Liver (tissue), 9 donors: ENCODE results near the gene CDH4. TPM values are rescaled to one million over a fixed set of nuclear protein-coding genes. Genes with fewer than 3 reads are reported as not detected.

ENCODE experiments used
- DNase-seq: peaks from one replicate; pipeline ENCODE4 v3.0.0-alpha.2; 2017; ENCODE audit warnings: low spot score
- H3K27ac ChIP-seq, 2 donors: one replicate each; pipeline ENCODE4 v1.7.0; 2013; ENCODE audit warnings: inconsistent platforms in 2 of 2, low read length in 2 of 2, control low read depth in 1 of 2, low read depth in 1 of 2, mild to moderate bottlenecking in 1 of 2
- H3K27me3 ChIP-seq, 4 donors: one replicate each; pipeline versions ENCODE4 v1.6.1 to v1.7.0; 2013; ENCODE audit warnings: low read length in 3 of 4, inconsistent platforms in 1 of 4, mild to moderate bottlenecking in 1 of 4, moderate library complexity in 1 of 4; ENCODE audit not compliant: control insufficient read depth in 4 of 4, insufficient read depth in 4 of 4
- H3K36me3 ChIP-seq, 4 donors: one replicate each; pipeline versions ENCODE4 v1.6.1 to v1.7.0; 2013; ENCODE audit warnings: low read length in 3 of 4, mild to moderate bottlenecking in 3 of 4, low read depth in 1 of 4, moderate library complexity in 1 of 4; ENCODE audit not compliant: control insufficient read depth in 4 of 4, insufficient read depth in 3 of 4
- H3K4me1 ChIP-seq, 4 donors: one replicate each; pipeline versions ENCODE4 v1.6.1 to v1.7.0; 2013; ENCODE audit warnings: low read length in 3 of 4, mild to moderate bottlenecking in 3 of 4, moderate library complexity in 1 of 4; ENCODE audit not compliant: control insufficient read depth in 4 of 4, insufficient read depth in 4 of 4
- H3K4me3 ChIP-seq, 3 donors: one replicate each; pipeline versions ENCODE4 v1.6.1 to v1.7.0; 2013; ENCODE audit warnings: low read length in 3 of 3, control low read depth in 1 of 3, low read depth in 1 of 3, mild to moderate bottlenecking in 1 of 3
- H3K9ac ChIP-seq, 2 donors: one replicate each; pipeline ENCODE4 v1.7.0; 2013; ENCODE audit warnings: low read length in 2 of 2, mild to moderate bottlenecking in 2 of 2, moderate library complexity in 2 of 2, control low read depth in 1 of 2, low read depth in 1 of 2
- H3K9me3 ChIP-seq, 4 donors: one replicate each; pipeline versions ENCODE4 v1.6.1 to v1.7.0; 2013; ENCODE audit warnings: low read length in 3 of 4; ENCODE audit not compliant: control insufficient read depth in 4 of 4
- ATF3 ChIP-seq: IDR thresholded peaks from 2 replicates; pipeline ENCODE4 v1.6.1; 2016; ENCODE audit warnings: antibody characterized with exemption
- CTCF ChIP-seq: fragments of 150-350 bp; IDR thresholded peaks from 2 replicates; pipeline ENCODE4 v1.5.1; 2017; ENCODE audit warnings: improper control_type of control experiment, low read depth, low read length; ENCODE audit not compliant: missing input control
- EGR1 ChIP-seq, 2 donors: IDR thresholded peaks; 2 replicates each; pipeline ENCODE4 v1.6.1; 2016 to 2018; ENCODE audit warnings: antibody characterized with exemption in 2 of 2, low read depth in 2 of 2
- FOXA1 ChIP-seq: IDR thresholded peaks from 2 replicates; pipeline ENCODE4 v1.6.1; 2016; ENCODE audit warnings: antibody characterized with exemption
- FOXA2 ChIP-seq: IDR thresholded peaks from 2 replicates; pipeline ENCODE4 v1.6.1; 2016; ENCODE audit warnings: antibody characterized with exemption
- GABPA ChIP-seq, 2 donors: IDR thresholded peaks in 1 of 2; conservative IDR thresholded peaks in 1 of 2; 2 replicates each; pipeline ENCODE4 v1.6.1; 2016; ENCODE audit warnings: antibody characterized with exemption in 2 of 2, mild to moderate bottlenecking in 1 of 2, moderate library complexity in 1 of 2
- HNF4A ChIP-seq, 2 donors: conservative IDR thresholded peaks; 2 replicates each; pipeline ENCODE4 v1.6.1; 2016; ENCODE audit warnings: antibody characterized with exemption in 2 of 2, mild to moderate bottlenecking in 2 of 2
- HNF4G ChIP-seq: IDR thresholded peaks from 2 replicates; pipeline ENCODE4 v1.6.1; 2016; ENCODE audit warnings: antibody characterized with exemption
- MAX ChIP-seq: IDR thresholded peaks from 2 replicates; pipeline ENCODE4 v1.6.1; 2016; ENCODE audit warnings: antibody characterized with exemption
- NR2F2 ChIP-seq: IDR thresholded peaks from 2 replicates; pipeline ENCODE4 v1.6.1; 2016; ENCODE audit warnings: antibody characterized with exemption
- RAD21 ChIP-seq, 2 donors: IDR thresholded peaks; 2 replicates each; pipeline ENCODE4 v1.6.1; 2016; ENCODE audit warnings: antibody characterized with exemption in 2 of 2, mild to moderate bottlenecking in 2 of 2
- REST ChIP-seq: IDR thresholded peaks from 2 replicates; pipeline ENCODE4 v1.6.1; 2016; ENCODE audit warnings: antibody characterized with exemption, mild to moderate bottlenecking
- RXRA ChIP-seq, 2 donors: IDR thresholded peaks; 2 replicates each; pipeline ENCODE4 v1.6.1; 2017 to 2018; ENCODE audit warnings: antibody characterized with exemption in 2 of 2, mild to moderate bottlenecking in 1 of 2
- SP1 ChIP-seq: IDR thresholded peaks from 2 replicates; pipeline ENCODE4 v1.6.1; 2018; ENCODE audit warnings: antibody characterized with exemption, mild to moderate bottlenecking
- TAF1 ChIP-seq: conservative IDR thresholded peaks from 2 replicates; pipeline ENCODE4 v1.6.1; 2016; ENCODE audit warnings: antibody characterized with exemption, mild to moderate bottlenecking
- YY1 ChIP-seq: IDR thresholded peaks from 2 replicates; pipeline ENCODE4 v1.6.1; 2016; ENCODE audit warnings: antibody characterized with exemption, mild to moderate bottlenecking
- ZBTB33 ChIP-seq: IDR thresholded peaks from 2 replicates; pipeline ENCODE4 v1.6.1; 2016; ENCODE audit warnings: antibody characterized with exemption
- WGBS: extraction: QIAGEN DNeasy Blood & Tissue Kit; methylation state at CpG from one replicate; pipeline ENCODE4 v1.1.7; 2013; 5-methylcytosine and 5-hydroxymethylcytosine counted together
- polyA plus RNA-seq, 2 donors: library from polyadenylated mRNA; stranded (reverse) in 1 of 2; unstranded in 1 of 2; fragments of 200-250 nt in 1 of 2; fragments of >200 nt in 1 of 2; fragmentation: Nextera tagmentation in 1 of 2; extraction: Ambion mirVana in 1 of 2; gene quantifications; one replicate each; pipeline versions ENCODE4 v1.2.1 to v1.2.3, GENCODE V29; 2013 to 2015
- total RNA-seq, 2 donors: library from RNA; depleted of rRNA; stranded (reverse); fragments of >200 nt; gene quantifications; one replicate each; pipeline ENCODE4 v1.2.3, GENCODE V29; 2014
- donor health status: healthy.
- donor health status: healthy.
- donor health status: healthy.
- donor health status: healthy.
- donor health status: healthy.

CDH4 gene
- total and polyA plus RNA-seq, 4 donors, result 0.03 to 0.25 (median 0.19) TPM; not detected in 1

- TF ChIP-seq HNF4G (no peak), NR2F2 (no peak), ATF3 (no peak), FOXA1 (no peak), CTCF (no peak), RXRA (IDR thresholded peaks at IDR 0.05) (no peak), REST (no peak), YY1 (no peak), ZBTB33 (no peak), GABPA (IDR thresholded peaks at IDR 0.05 in 1 of 2, conservative IDR thresholded peaks at IDR 0.05 in 1 of 2) (no peak), HNF4A (conservative IDR thresholded peaks at IDR 0.05) (no peak), RAD21 (IDR thresholded peaks at IDR 0.05) (no peak), SP1 (no peak), FOXA2 (no peak), TAF1 (no peak)
- Histone ChIP-seq H3K9ac (no peak overlapping the region), H3K36me3 (no peaks in the 10 kb centered on the region), H3K27ac (no peak overlapping the region), H3K4me3 (no peak overlapping the region), H3K27me3 (no peaks in the 10 kb centered on the region), H3K4me1 (no peaks in the 10 kb centered on the region), H3K9me3 (peaks cover 0 to 6% (median 0%) of the 10 kb centered on the region in 4 donors)
- DNase-seq, result no peak
- WGBS, result 92% methylated on average over 5 of the region's 5 CpGs
Measured at GRCh38 chr20:61726979-61727378, 474.9 kb downstream of the CDH4 start.

GRCh38 chr20:61727761-61728160 lies 475.7 kb downstream of the CDH4 start:
- Histone ChIP-seq H3K36me3 (no peaks in the 10 kb centered on the region), H3K4me1 (no peaks in the 10 kb centered on the region), H3K27ac (no peak overlapping the region), H3K27me3 (no peaks in the 10 kb centered on the region), H3K9me3 (peaks cover 0 to 6% (median 0%) of the 10 kb centered on the region in 4 donors), H3K4me3 (no peak overlapping the region), H3K9ac (no peak overlapping the region)
- DNase-seq, result no peak
- TF ChIP-seq ATF3, result no peak
- TF ChIP-seq FOXA2, result no peak
- TF ChIP-seq REST, result no peak
- no peak for TF ChIP-seq NR2F2
- TF ChIP-seq EGR1 (IDR thresholded peaks at IDR 0.05; ENCODE audit: low read depth in 2 of 2), result no peak
- no peak for TF ChIP-seq MAX
- WGBS, result 68% methylated on average over 2 of the region's 2 CpGs
